Diencephalon (tissue), 1 donor: ENCODE measurements around the gene MYO1A. TPM values are rescaled to one million over a fixed set of nuclear protein-coding genes. Genes with fewer than 3 reads are reported as not detected.

Experiments used
- total RNA-seq: library from RNA; depleted of rRNA; stranded (reverse); fragments of >200 nt; gene quantifications from one replicate; pipeline ENCODE4 v1.2.3, GENCODE V29; 2014

The MYO1A gene
- total RNA-seq, result not detected

GRCh38 chr12:57049890-57050289, at the start of gene MYO1A:
Gene MYO1A (minus strand): TSS chr12:57050129. CDS start chr12:57048323, 1,806 bp downstream.

GRCh38 chr12:57088354-57089270, 38.7 kb upstream of the MYO1A start, which contains the start of gene NAB2:
Gene NAB2 (plus strand): TSS chr12:57089114. CDS start chr12:57089272, 158 bp downstream.

GRCh38 chr12:57078519-57079404, 28.8 kb upstream of the MYO1A start, which contains the start of gene NEMP1:
Gene NEMP1 (minus strand): TSS chr12:57078791. CDS start chr12:57078745, 46 bp downstream.

GRCh38 chr12:57016348-57016747, 33.6 kb downstream of the MYO1A start, which contains the start of gene TAC3:
Gene TAC3 (minus strand): TSS chr12:57016529. CDS start chr12:57015797, 732 bp downstream.

GRCh38 chr12:57005980-57006808, 43.7 kb downstream of the MYO1A start, which contains the start of gene ZBTB39:
Gene ZBTB39 (minus strand): TSS chr12:57006546. CDS start chr12:57004917, 1,629 bp downstream.

Other genes starting within 250 kb of the MYO1A start
- 0.23 TPM for gene SDR9C7, start 115.7 kb downstream of the MYO1A start, total RNA-seq
- 0.23 TPM for gene RDH16, start 92.5 kb downstream of the MYO1A start, total RNA-seq
- 10.1 TPM for gene ZBTB39, start 43.6 kb downstream of the MYO1A start, total RNA-seq
- 5.1 TPM for gene TAC3, start 33.6 kb downstream of the MYO1A start, total RNA-seq
- 7.6 TPM for gene NEMP1, start 28.7 kb upstream of the MYO1A start, total RNA-seq
- gene NAB2, start 39.0 kb upstream of the MYO1A start, total RNA-seq, result 16.6 TPM
- 8.1 TPM for gene STAT6, start 61.2 kb upstream of the MYO1A start, total RNA-seq
- gene LRP1, start 78.4 kb upstream of the MYO1A start, total RNA-seq, result 114 TPM
- not detected for gene LRP1-AS, start 97.5 kb upstream of the MYO1A start, total RNA-seq
- gene NXPH4, start 166.7 kb upstream of the MYO1A start, total RNA-seq, result 4.4 TPM
- 25.1 TPM for gene SHMT2, start 179.6 kb upstream of the MYO1A start, total RNA-seq
- gene STAC3, start 201.1 kb upstream of the MYO1A start, total RNA-seq, result 1.4 TPM